ENCODE measurements around the gene ENTPD1. TPM values are rescaled to one million over a fixed set of nuclear protein-coding genes. Genes with fewer than 3 reads are reported as not detected.

The ENTPD1 gene
- total and polyA plus RNA-seq, 10 of the 15 experiments (the other 5 are each of a cell fraction or from before 2014, with no cell fraction given), result 110 to 413 (median 161) TPM

DNA sequence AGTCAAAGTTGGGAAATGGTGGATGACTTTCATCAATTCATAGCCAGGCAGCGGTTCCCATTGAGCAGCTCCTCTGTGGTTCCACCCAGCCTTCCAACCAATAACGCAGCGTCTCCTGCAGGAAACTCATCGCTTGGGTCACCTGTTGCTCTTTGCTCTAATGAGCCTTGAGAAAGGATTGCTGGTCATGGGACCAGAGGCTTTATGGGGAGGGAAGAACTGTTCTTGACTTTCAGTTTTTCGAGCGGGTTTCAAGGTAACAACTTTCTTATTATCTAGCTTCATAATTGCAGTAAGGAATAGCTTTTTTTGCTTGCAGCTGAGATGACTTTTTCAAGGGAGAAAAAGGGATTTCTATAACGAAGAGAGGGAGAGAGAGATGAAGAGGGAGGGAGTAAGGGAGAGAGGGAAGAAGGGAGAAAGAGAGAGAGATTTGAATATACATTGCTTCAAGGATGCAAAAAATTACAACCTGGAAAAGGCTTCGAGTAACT lies 405 bp upstream of the ENTPD1 start (continued):
- no peak for TF ChIP-seq ETV6 (conservative IDR thresholded peaks at IDR 0.05 in 1 of 2, IDR thresholded peaks at IDR 0.05 in 1 of 2; ENCODE audit: borderline replicate concordance in 1 of 2, low read depth in 1 of 2)
- no peak for TF ChIP-seq CHD2 (IDR thresholded peaks at IDR 0.05; ENCODE audit: borderline replicate concordance, low read depth, low read length)
- peak; percentile 87 for TF ChIP-seq NBN (IDR thresholded peaks at IDR 0.05)
- no peak for TF ChIP-seq ZBTB11 (CRISPR knock-in tag; IDR thresholded peaks at IDR 0.05)
- peak; percentile 61 for TF ChIP-seq USF1 (IDR thresholded peaks at IDR 0.05; ENCODE audit: borderline replicate concordance, extremely low read length, insufficient read depth, low read depth, low read length)
- TF ChIP-seq SMARCA5 (IDR thresholded peaks at IDR 0.05), result no peak
- 0 out of 2 replicates have a peak, but pooled peaks have one; percentile 32 for TF ChIP-seq POLR2AphosphoS2 (IDR thresholded peaks at IDR 0.05; ENCODE audit: low read depth, low read length)
- TF ChIP-seq SIX5 (IDR thresholded peaks at IDR 0.05; ENCODE audit: low read depth, low read length, severe bottlenecking), result no peak
- TF ChIP-seq MAX (IDR thresholded peaks at IDR 0.05; ENCODE audit: low read depth, low read length), result no peak
- TF ChIP-seq SMC3 (IDR thresholded peaks at IDR 0.05; ENCODE audit: borderline replicate concordance, low read length), result peak; percentile 20; the same call in 1 of the 2 replicates
- no peak; the same call in 1 of the 2 replicates for TF ChIP-seq FOXM1 (IDR thresholded peaks at IDR 0.05; ENCODE audit: low read depth, low read length)
- peak; percentile 89 for TF ChIP-seq POLR2AphosphoS5 (IDR thresholded peaks at IDR 0.05; ENCODE audit: low read length)
- no peak for TF ChIP-seq NR2C2 (IDR thresholded peaks at IDR 0.05; ENCODE audit: borderline replicate concordance, control insufficient read depth, insufficient read length, low read depth)
- no peak for TF ChIP-seq PML (IDR thresholded peaks at IDR 0.05; ENCODE audit: low read length)
- TF ChIP-seq NRF1 (conservative IDR thresholded peaks at IDR 0.05; ENCODE audit: low read depth, low read length), result no peak
- no peak for TF ChIP-seq TARDBP (IDR thresholded peaks at IDR 0.05; ENCODE audit: borderline replicate concordance)
- TF ChIP-seq NKRF (conservative IDR thresholded peaks at IDR 0.05), result peak; percentile 48
- no peak for TF ChIP-seq PAX5 (IDR thresholded peaks at IDR 0.05; ENCODE audit: borderline replicate concordance, low read depth, low read length)
- TF ChIP-seq RCOR1 (conservative IDR thresholded peaks at IDR 0.05; ENCODE audit: low read depth, low read length), result 0 out of 2 replicates have a peak, but pooled peaks have one; percentile 56
- TF ChIP-seq STAT3 (IDR thresholded peaks at IDR 0.05; ENCODE audit: low read depth, low read length), result no peak
- no peak for TF ChIP-seq SUPT20H (IDR thresholded peaks at IDR 0.05; ENCODE audit: borderline replicate concordance, control insufficient read depth, low read depth, low read length)
- no peak for TF ChIP-seq ZNF384 (IDR thresholded peaks at IDR 0.05; ENCODE audit: borderline replicate concordance, low read depth, low read length)
- TF ChIP-seq SREBF2 (IDR thresholded peaks at IDR 0.05; ENCODE audit: low read length), result no peak
- TF ChIP-seq ZNF24 (IDR thresholded peaks at IDR 0.05), result no peak
- peak; percentile 76; the same call in 1 of the 2 replicates for TF ChIP-seq SIN3A (IDR thresholded peaks at IDR 0.05; ENCODE audit: low read depth, low read length)
- no peak for TF ChIP-seq EZH2 (IDR thresholded peaks at IDR 0.05; ENCODE audit: borderline replicate concordance, control insufficient read depth, low read depth, low read length)
